ENCODE results near the gene ZBTB37.
"Not testable (repeated sequence)": the region's sequence is repeated elsewhere in the genome, so short reads cannot be mapped to it uniquely, and the experiment has no call there.

Gene ZBTB37

GRCh38 chr1:173913111-173913510, 44.9 kb downstream of the ZBTB37 start:
- DNase-seq: no peak

GRCh38 chr1:173914366-173914871, 46.2 kb downstream of the ZBTB37 start:
- no peak for DNase-seq

GRCh38 chr1:173915596-173915995, 47.4 kb downstream of the ZBTB37 start:
- DNase-seq: no peak

GRCh38 chr1:173916667-173917066, 48.5 kb downstream of the ZBTB37 start:
- no peak for DNase-seq

- no peak for DNase-seq
These were observed 49.0 kb downstream of the ZBTB37 start, which contains the start of gene SERPINC1 for GRCh38 chr1:173917149-173917548. SERPINC1 (minus strand) TSS chr1:173917327; CDS start chr1:173917259, 68 bp downstream.

GRCh38 chr1:173917635-173918493, 49.7 kb downstream of the ZBTB37 start:
- no peak for DNase-seq

- DNase-seq: no peak
These were observed 52.7 kb downstream of the ZBTB37 start for GRCh38 chr1:173920861-173921260.

GRCh38 chr1:173925306-173926242, 57.4 kb downstream of the ZBTB37 start:
- no peak for DNase-seq

- DNase-seq: not testable (repeated sequence)
These were observed 62.4 kb downstream of the ZBTB37 start for GRCh38 chr1:173930541-173930940.

GRCh38 chr1:173934440-173934839, 66.3 kb downstream of the ZBTB37 start:
- DNase-seq: no peak

- DNase-seq: no peak
These were observed 68.9 kb downstream of the ZBTB37 start for GRCh38 chr1:173937062-173937461.

GRCh38 chr1:173946380-173946921, 78.3 kb downstream of the ZBTB37 start:
- DNase-seq: no peak

GRCh38 chr1:173948594-173948993, 80.4 kb downstream of the ZBTB37 start:
- DNase-seq: no peak
